GM21717 (cell line): ENCODE data around the gene TXNDC2.
"Not testable (repeated sequence)": the region's sequence is repeated elsewhere in the genome, so short reads cannot be mapped to it uniquely, and the experiment has no call there.

Experiments
- ATAC-seq: cut with Tn5 transposase; IDR thresholded peaks from one replicate; pipeline ENCODE4 v1.9.1; 2021; ENCODE audit warnings: mild to moderate bottlenecking, moderate library complexity; ENCODE audit not compliant: unreplicated experiment

The TXNDC2 gene

DNA sequence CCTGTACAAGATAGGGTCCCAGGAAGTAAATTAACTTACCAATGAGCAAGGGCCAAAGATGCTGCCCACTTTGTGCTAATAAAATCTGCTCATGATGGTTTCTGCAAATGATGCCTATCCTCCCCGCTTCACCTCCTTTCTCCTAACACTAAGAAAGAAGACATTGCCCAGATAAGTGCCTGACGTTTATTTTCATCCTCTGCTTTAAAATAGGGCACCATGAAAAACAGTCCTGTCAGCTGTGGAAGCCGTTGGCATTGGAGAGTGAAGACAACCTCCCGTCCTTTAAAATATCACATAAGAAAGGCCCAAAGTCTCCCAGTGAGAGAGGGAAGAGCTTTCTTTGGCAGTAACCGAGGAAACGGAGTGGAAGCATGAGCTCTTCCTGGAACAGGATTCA is 1.7 kb upstream of the TXNDC2 start:
- no peak for ATAC-seq

DNA sequence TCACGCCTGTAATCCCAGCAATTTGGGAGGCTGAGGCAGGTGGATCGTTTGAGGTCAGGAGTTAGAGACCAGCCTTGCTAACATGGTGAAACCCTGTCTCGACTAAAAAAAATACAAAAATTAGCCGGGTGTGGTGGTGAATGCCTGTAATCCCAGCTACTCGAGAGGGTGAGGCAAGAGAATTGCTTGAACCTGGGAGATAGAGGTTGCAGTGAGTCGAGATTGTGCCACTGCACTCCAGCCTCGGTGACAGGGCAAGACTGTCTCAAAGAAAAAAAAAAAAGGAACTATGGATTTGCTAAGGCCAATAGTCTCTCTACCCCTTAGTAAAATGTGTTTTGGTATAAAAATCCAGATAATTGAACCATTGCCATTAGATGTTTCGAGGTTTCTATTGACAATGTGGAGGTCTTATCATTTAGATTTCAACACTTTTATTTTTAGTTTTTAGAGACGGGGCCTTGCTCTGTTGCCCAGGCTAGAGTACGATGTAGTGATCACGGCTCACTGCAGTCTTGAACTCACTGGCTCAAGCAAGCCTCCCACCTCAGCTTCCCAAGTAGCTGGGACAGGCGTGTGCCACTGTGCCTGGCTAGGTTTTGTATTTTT is 1.1 kb upstream of the TXNDC2 start:
- ATAC-seq, result no peak

DNA sequence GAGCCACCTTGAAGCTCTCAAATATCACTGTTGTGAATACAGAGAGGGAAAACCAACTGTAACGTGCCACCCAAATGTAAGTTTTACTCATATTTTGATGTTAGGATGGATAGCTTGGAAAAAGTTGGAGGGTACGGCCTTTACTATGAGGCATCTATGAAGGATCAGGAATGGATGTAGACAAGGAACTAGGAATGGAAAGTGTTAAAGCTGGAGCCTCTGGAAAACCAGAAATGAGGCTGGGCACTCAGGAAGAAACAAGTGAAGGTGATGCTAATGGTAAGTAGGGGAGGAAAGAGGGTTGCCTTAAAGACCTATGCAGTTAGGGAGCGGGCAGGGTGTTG is 204 bp downstream of the TXNDC2 start:
- no peak for ATAC-seq

DNA sequence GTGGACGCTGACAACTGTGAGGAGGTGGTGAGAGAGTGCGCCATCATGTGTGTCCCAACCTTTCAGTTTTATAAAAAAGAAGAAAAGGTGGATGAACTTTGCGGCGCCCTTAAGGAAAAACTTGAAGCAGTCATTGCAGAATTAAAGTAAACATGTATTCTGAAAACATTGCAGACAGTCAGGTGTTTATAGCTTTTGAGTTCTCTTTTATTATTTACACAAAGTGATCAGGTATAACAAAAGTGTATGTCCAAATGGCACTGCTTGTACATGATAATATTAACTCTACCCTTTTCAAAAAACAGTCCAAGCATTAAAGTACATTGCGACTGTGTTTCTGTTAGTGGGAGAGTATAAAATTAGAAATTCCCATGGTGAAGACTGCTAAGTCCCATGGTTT is 2.2 kb downstream of the TXNDC2 start:
- ATAC-seq, result no peak

DNA sequence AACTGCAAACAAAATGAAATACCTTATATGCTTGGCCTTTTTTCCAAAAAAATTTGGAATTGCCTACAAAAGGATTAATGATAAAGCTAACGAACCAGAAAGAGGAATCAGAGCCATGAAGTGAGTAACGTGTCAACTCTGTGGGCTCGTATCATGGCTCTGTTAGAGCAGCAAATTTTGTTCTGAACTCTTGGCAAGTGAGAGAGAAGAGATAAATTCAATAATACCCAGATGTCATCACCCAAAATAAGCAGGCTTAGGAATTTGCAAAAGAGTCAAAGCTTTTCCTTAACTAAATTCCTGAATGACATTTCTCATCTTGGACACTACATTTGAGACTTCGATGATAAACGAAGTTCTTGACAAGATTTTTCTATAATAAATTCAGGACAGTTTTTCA is 4.4 kb downstream of the TXNDC2 start:
- ATAC-seq, result no peak

DNA sequence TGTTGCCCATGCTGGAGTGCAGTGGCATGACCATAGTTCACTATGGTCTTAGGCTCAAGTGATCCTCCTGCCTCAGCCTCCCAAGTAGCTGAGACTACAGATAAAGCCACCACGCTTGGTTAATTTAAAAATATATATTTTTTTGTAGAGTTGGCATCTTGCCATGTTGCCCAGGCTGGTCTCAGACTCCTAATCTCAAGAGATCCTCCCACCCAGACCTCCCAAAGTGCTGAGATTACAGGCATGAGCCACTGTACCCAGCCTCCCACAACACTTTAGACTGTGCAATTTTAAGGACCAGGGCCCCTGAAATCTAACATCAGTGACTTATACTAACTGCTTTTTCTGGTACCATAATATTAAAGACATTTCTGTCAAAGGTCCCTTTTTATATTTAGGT is 5.2 kb downstream of the TXNDC2 start:
- no peak for ATAC-seq

DNA sequence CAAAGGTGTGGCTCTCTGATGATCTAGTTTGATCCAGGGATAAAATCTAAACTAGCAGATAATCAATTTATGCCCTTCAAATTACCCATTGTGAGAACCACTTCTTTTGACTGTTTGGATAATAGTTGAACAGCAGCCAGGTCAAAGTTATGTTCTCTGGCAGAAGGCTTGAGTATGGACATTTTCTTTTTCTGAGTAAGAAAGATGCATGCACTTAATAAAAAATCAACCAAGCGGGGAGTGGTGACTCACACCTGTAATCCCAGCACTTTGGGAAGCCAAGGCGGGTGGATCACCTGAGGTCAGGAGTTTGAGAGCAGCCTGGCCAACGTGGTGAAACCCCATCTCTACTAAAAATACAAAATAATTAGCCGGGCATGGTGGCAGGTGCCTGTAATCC is 5.7 kb downstream of the TXNDC2 start:
- ATAC-seq, result not testable (repeated sequence)

DNA sequence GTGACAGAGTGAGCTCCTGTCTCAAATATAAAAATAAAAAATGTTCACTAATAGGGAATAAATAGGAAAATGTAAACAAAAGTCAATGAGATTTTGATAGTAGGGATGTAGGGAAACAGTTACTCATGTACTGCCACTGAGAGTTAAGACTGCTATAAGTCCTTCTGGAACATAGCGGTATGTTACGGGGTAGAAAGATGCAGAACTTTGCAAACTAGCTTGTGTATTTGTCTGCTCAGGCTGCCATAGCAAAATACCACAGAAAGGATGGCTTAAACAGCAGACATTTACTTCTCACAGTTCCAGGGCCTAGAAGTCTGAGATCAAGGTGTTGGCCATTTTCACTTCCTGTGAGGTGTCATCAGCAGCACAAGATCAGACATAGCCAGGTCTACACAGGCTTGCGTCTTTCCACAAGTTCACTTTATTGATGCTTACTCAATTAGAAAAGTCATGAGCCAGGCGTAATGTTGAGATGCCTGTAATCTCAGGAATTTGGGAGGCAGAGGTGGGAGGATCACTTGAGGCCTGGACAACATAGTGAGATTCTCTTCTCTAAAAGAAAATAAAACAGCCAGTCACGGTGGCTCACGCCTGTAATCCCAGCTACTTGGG is 8.8 kb downstream of the TXNDC2 start:
- ATAC-seq, result no peak

DNA sequence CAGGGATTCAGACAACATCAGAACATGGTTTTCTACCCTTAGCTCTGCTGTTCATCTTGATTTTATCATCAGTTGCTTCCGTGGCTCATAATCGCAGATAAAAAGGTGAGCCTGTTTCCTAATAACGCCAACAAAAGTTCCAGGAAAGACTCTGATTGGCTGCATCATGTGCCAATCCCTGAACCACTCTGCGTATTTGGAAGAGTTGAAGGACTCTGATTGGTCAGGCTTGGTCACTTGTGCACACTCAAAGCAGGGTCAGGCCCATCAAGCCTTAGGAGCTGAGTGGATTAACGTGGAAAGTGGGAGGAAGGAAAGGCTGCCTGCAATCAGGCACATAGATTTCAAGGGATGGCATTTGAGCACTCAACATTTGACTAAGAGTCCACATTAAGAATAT is 11.4 kb downstream of the TXNDC2 start:
- ATAC-seq, result no peak

DNA sequence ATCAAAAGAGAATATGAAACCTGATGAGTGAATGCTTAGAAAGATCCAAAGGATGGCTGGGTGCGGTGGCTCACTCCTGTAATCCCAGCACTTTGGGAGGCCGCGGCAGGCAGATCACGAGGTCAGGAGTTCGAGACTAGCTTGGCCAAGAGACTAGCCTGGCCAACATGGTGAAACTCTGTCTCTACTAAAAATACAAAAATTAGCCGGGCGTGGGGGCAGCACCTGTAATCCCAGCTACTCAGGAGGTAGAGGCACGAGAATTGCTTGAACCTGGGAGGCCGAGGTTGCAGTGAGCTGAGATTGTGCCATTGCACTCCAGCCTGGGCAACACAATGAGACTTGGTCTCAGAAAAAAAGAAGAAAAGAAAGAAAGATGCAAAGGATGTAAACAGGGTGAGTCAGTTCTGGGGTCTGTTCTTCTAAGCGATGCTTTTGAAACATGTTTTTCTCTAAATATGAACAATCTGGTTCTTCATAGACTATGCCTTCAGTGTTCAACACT is 12.1 kb downstream of the TXNDC2 start:
- not testable (repeated sequence) for ATAC-seq

DNA sequence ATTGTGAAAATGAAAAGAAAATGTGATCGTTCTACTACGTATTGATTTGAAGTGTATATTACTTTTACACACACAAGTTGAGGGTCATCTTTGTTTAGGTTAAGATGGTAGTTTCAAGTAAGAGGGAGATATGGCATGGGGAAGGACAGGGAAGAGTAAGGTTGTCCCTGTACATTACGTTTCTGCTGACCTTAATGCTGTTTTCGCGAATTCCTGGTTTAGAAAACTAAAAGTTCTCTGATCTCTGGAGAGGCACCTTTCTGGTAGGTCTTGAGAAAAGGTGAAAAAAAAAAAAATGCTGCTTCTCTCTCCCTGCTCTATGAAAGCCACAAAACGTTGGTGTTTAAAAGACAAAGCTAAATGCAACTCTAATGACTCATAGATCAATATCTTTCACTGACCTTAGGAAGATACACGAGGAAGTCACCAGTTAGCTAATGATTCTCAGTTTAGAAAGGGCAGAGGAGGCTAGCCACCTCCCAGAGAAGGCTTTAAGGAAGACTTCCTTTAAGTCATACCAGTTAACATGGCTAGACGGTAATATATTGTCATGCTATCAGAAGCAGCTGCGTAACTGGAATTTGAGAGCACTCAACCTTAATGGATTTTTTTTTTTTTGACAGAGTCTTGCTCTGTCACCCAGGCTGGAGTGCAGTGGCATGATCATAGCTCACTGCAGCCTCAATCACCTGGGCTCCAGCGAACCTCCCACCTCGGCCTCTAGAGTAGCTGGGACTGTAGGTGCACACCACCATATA is 13.2 kb downstream of the TXNDC2 start:
- ATAC-seq, result no peak

DNA sequence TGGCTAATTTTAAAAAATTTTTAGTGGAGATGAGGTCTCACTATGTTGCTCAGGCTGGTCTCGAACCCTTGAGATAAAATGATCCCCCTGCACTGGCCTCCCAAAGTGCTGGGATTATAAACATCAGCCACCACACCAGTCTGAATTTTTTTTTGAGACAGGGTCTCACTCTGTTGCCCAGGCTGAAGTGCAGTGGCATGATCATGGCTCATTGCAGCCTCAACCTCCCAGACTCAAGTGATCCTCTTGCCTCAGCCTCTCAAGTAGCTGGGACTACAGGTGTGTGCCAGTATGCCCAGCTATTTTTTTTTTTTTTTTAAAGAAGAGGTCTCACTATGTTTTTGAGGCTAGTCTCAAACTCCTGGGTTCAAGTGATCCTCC is 13.8 kb downstream of the TXNDC2 start:
- ATAC-seq, result not testable (repeated sequence)

DNA sequence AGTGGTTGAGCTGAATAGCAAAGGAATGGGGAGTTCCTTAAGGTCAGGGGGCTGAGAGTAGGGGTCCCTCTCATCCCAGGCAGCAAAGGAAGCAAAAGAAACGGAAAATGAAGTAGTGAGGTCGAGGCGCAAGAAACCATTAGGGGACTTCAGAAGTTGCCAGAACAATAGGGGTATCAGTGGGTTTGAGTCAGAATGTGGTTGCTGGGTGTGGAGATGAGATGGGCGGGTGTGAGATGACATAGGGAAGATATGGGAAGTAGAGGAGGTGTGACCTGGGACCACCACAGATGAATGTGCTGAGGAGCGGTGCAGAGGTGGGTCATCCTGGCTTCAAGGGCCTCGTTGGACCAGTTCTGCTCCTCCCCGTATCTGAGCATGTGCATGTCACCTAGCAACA is 14.9 kb downstream of the TXNDC2 start:
- no peak for ATAC-seq

DNA sequence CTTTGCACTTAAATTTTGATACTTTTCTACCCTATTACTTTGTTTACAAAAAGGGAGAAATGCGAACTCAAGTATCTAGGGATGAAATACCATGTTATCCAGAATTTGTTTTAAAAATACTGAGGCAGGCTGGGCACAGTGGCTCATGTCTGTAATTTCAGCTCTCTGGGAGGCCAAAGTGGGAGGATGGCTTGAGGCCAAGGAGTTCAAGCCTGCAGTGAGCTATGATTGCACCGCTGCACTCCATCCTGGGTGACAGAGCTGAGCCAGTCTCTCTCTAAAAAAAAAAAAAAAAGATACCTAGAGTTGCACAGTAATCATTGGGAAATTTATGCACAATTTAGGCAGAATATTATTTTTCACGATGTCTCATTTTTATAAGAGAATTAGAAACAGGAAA is 15.6 kb downstream of the TXNDC2 start:
- no peak for ATAC-seq

DNA sequence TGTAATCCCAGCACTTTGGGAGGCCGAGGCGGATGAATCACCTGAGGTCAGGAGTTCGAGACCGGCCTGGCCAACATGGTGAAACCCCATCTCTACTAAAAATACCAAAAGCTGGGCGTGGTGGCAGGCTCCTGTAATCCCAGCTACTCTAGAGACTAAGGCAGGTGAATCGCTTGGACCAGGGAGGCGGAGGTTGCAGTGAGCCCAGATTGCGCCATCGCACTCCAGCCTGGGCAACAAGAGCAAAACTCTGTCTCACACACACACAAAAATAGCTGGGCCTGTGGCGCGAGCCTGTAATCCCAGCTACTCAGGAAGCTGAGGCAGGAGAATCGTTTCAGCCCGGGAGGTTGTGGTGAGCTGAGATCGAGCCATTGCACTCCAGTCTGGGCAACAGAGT is 16.5 kb downstream of the TXNDC2 start:
- not testable (repeated sequence) for ATAC-seq

DNA sequence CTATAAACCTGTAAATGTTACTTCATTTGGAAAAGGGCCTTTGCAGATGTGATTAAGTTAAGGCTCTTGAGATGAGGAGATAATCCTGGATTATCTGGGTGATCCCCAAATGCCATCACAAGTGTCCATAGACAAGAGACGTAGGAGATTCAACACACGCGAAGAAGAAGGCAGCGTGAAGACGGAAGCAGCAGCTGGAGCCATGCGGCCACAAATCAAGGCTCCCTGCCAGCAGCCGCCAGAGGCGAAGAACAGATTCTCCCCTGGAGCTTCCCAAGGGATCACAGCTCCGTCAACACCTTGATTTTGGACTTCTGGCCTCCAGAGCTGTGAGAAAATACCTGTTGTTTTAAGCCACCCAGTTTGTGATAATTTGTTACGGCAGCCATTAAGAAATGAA is 17.1 kb downstream of the TXNDC2 start:
- ATAC-seq, result no peak

DNA sequence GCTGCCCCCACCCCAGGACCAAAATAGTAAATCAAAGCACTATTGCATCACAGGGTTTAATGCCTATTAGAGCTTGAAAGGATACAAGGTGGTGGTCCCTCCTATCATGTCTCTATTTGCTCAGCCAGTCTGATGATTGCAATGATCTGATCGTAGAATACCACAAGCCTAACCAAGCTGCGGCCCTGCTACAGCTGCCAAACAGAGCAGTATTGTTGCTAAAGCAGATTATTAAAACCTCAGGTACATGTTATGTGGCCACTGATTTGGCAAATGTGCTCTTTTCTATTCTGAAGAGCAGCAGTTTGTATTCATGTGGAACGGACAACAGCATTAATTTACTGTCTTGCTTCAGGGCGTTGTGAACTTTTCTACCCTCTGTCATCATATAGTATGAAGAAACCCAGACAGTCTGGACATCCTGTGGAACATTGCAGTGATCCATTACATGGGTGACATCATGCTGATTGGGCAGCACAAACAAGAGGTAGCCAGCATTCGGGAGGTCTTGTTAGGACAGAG is 19.7 kb downstream of the TXNDC2 start:
- no peak for ATAC-seq

DNA sequence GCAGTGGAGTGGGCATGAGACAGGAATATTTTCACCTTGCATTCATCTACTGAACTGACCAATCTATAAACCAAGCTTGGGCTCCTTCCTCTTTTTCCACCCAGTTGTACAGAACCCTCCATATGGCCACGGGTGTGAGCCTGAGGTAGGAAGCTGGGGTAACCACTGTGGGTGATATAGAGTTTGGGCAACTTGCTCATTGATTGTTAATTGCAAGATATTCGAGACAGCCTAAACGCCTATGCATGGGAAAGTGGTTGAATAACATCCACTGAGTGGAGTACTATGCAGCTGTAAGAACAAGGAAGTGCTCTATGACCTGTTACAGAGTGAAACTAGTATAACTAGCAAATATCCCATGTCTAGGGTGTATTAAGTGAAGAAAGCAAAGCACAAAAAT is 20.7 kb downstream of the TXNDC2 start:
- ATAC-seq, result no peak

DNA sequence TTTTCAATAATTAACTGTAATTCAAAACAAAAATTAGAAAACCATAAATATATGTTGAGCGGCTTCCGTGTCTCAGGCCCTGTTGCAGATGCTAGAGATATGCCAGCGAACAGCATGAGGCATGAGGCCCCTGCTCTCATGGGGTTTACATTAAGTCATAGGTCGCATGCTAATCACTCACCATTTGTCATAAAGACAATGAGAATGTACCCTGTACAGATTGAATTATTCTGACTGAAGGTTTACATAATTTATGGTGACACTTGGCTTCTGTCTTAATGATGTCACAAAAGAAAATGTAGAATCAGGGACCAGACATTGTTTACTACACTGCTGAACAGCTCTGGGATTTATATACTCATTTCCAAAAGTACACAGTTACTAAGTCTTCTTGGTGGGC is 22.1 kb downstream of the TXNDC2 start:
- ATAC-seq, result no peak

DNA sequence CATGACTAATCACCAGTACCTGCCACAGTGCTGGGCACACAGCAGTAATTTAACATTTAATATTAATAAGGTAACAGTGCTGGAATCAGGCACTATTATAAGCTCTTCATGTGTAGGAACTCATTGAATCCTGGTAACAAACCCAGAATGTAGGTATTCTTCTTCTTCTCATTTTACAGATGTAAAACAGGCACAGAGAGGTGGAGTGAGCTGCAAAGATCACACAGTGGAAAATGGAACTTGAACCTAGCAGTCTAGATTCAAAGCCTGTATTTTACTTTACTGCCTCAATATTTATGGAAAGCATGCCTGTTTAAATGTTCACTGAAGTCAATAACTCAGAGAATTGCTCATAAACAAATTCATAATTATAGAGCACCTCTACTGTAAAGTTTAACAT is 24.3 kb downstream of the TXNDC2 start:
- ATAC-seq, result no peak

DNA sequence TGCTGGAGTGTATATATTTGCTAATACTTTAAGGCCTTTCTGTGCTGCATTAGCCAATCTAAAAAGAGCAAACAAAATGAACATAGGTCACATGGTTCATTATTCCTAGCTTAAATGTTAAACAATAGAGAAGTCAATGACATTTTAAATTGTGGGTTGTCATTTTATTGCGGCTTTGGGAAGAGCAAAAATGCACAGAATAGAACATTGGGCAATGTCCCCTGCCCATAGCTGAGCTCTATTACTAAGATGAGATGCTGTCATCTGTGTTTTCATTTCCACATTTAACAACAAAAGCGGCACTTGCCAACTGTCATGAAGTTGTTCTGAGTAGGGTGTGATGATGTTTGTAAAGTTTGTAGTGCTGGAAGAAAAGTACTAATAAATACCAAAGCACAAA is 24.9 kb downstream of the TXNDC2 start:
- ATAC-seq, result no peak

DNA sequence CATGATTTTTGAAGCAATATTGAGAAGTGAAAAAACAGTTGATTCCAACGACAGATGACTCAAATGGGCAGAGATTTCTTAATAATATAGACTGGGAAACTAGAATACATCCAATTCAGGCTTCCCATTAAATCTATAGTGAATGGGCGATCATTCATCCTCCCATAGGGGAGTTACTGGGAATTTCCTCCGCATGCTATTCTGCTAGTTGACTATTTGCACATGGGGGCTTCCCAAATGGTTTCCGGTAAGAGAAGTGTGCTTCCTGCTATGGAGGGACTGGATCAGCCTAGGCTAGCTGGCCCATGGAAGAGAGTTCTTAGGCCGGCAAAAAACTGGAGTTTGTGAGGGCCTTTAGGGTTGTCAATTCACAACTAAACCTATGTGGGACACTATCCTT is 25.5 kb downstream of the TXNDC2 start:
- ATAC-seq, result no peak
